Hepatocyte (in vitro differentiated cells): ENCODE measurements around the gene ZNF385B. TPM values are rescaled to one million over a fixed set of nuclear protein-coding genes. Genes with fewer than 3 reads are reported as not detected.

ENCODE experiments used
- DNase-seq: peaks from one replicate; pipeline ENCODE4 v3.0.0-alpha.2; 2016; ENCODE audit warnings: low spot score
- H2AFZ ChIP-seq: fragments of 200-600 bp; sonication (generic); 2 replicates; pipeline ENCODE4 v1.6.0; 2016; ENCODE audit warnings: antibody characterized with exemption, mild to moderate bottlenecking
- H3K27ac ChIP-seq: fragments of 200-600 bp; sonication (generic); 2 replicates; pipeline ENCODE4 v1.5.1; 2016; ENCODE audit warnings: mild to moderate bottlenecking
- H3K27me3 ChIP-seq: fragments of 200-600 bp; sonication (generic); 2 replicates; pipeline ENCODE4 v1.6.1; 2016
- H3K36me3 ChIP-seq: fragments of 200-600 bp; sonication (generic); replicated peaks from 2 replicates; pipeline ENCODE4 v1.5.1; 2016; ENCODE audit warnings: low read depth; ENCODE audit not compliant: insufficient read depth
- H3K4me1 ChIP-seq: fragments of 200-600 bp; sonication (generic); 2 replicates; pipeline ENCODE4 v1.5.1; 2016; ENCODE audit warnings: mild to moderate bottlenecking, moderate library complexity; ENCODE audit not compliant: insufficient read depth
- H3K4me2 ChIP-seq: fragments of 200-600 bp; sonication (generic); 2 replicates; pipeline ENCODE4 v1.6.0; 2016
- H3K4me3 ChIP-seq: fragments of 200-600 bp; sonication (generic); 2 replicates; pipeline ENCODE4 v1.5.1; 2016; ENCODE audit warnings: mild to moderate bottlenecking
- H3K79me2 ChIP-seq: fragments of 200-600 bp; sonication (generic); 2 replicates; pipeline ENCODE4 v1.6.0; 2017; ENCODE audit warnings: mild to moderate bottlenecking
- H3K9me2 ChIP-seq: fragments of 200-600 bp; sonication (generic); replicated peaks from 2 replicates; pipeline ENCODE4 v1.6.0; 2017; ENCODE audit warnings: mild to moderate bottlenecking; ENCODE audit not compliant: insufficient read depth
- H3K9me3 ChIP-seq: fragments of 200-600 bp; sonication (generic); 2 replicates; pipeline ENCODE4 v1.5.1; 2016; ENCODE audit warnings: low read depth, mild to moderate bottlenecking
- H4K20me1 ChIP-seq: fragments of 200-600 bp; sonication (generic); 2 replicates; pipeline ENCODE4 v1.6.0; 2016; ENCODE audit warnings: mild to moderate bottlenecking; ENCODE audit not compliant: insufficient read depth, poor library complexity, severe bottlenecking
- CTCF ChIP-seq: fragments of 200-600 bp; sonication (generic); IDR thresholded peaks from 2 replicates; pipeline ENCODE4 v1.5.1; 2016; ENCODE audit warnings: antibody characterized with exemption, mild to moderate bottlenecking; ENCODE audit not compliant: poor library complexity
- EZH2 ChIP-seq: fragments of 200-600 bp; sonication (generic); IDR thresholded peaks from 2 replicates; pipeline ENCODE4 v1.6.1; 2016; ENCODE audit warnings: antibody characterized with exemption, mild to moderate bottlenecking, borderline replicate concordance
- EZH2phosphoT487 ChIP-seq: fragments of 200-600 bp; sonication (generic); IDR thresholded peaks from one replicate; pipeline ENCODE4 v1.6.1; 2018; ENCODE audit warnings: antibody characterized with exemption, mild to moderate bottlenecking, low read depth, moderate library complexity; ENCODE audit not compliant: unreplicated experiment, severe bottlenecking
- WGBS: methylation state at CpG from one replicate; pipeline ENCODE4 v1.1.6; 2016; ENCODE audit warnings: low lambda C conversion rate; ENCODE audit errors: missing lambda C conversion rate; 5-methylcytosine and 5-hydroxymethylcytosine counted together
- polyA plus RNA-seq: library from polyadenylated mRNA; unstranded; fragments of >200 nt; fragmentation: Nextera tagmentation; extraction: Ambion mirVana; gene quantifications from 2 replicates; pipeline ENCODE4 v1.2.1, GENCODE V29; 2016
- total RNA-seq: library from RNA; depleted of rRNA; stranded (reverse); fragments of >200 nt; gene quantifications from 2 replicates; pipeline ENCODE4 v1.2.3, GENCODE V29; 2014

The ZNF385B gene
- total and polyA plus RNA-seq, 2 experiments from 2014 or later: 1.8 to 2.4 TPM

- Histone ChIP-seq H3K27ac (no peak overlapping the region), H4K20me1 (no peaks in the 10 kb centered on the region), H3K4me3 (no peak overlapping the region), H3K9me2 (no peaks in the 10 kb centered on the region), H3K36me3 (no peaks in the 10 kb centered on the region), H3K4me1 (no peaks in the 10 kb centered on the region), H3K4me2 (no peak overlapping the region), H3K9me3 (no peaks in the 10 kb centered on the region), H2AFZ (no peak overlapping the region), H3K79me2 (no peaks in the 10 kb centered on the region), H3K27me3 (no peaks in the 10 kb centered on the region)
- 97% methylated on average over 4 of the region's 4 CpGs for WGBS
- no peak for TF ChIP-seq CTCF
- TF ChIP-seq EZH2phosphoT487: no peak
- no peak for TF ChIP-seq EZH2
- no peak for DNase-seq
Observed at GRCh38 chr2:179602452-179602851, 259.0 kb downstream of the ZNF385B start.

GRCh38 chr2:179596018-179596417, 265.4 kb downstream of the ZNF385B start:
- H4K20me1 ChIP-seq: no peaks in the 10 kb centered on the region
- H3K9me3 ChIP-seq: no peaks in the 10 kb centered on the region
- DNase-seq: no peak
- H3K27me3 ChIP-seq: no peaks in the 10 kb centered on the region
- no peaks in the 10 kb centered on the region for H3K9me2 ChIP-seq
- no peak for TF ChIP-seq CTCF
- TF ChIP-seq EZH2: no peak
- no peak overlapping the region for H3K4me3 ChIP-seq
- no peaks in the 10 kb centered on the region for H3K4me1 ChIP-seq
- H3K36me3 ChIP-seq: no peaks in the 10 kb centered on the region
- H3K4me2 ChIP-seq: no peak overlapping the region
- no peak overlapping the region for H3K27ac ChIP-seq
- H3K79me2 ChIP-seq: no peaks in the 10 kb centered on the region
- WGBS: 76% methylated on average over 1 of the region's 1 CpG
- no peak overlapping the region for H2AFZ ChIP-seq

- H3K27me3 ChIP-seq: no peaks in the 10 kb centered on the region
- H4K20me1 ChIP-seq: no peaks in the 10 kb centered on the region
- DNase-seq: no peak
- no peaks in the 10 kb centered on the region for H3K9me3 ChIP-seq
- no peak for TF ChIP-seq CTCF
- no peak for TF ChIP-seq EZH2phosphoT487
- no peak for TF ChIP-seq EZH2
- no peak overlapping the region for H3K4me3 ChIP-seq
- no peaks in the 10 kb centered on the region for H3K4me1 ChIP-seq
- H3K36me3 ChIP-seq: no peaks in the 10 kb centered on the region
- no peak overlapping the region for H3K4me2 ChIP-seq
- H3K27ac ChIP-seq: no peak overlapping the region
- no peaks in the 10 kb centered on the region for H3K9me2 ChIP-seq
- no peak overlapping the region for H2AFZ ChIP-seq
- H3K79me2 ChIP-seq: no peaks in the 10 kb centered on the region
Observed at GRCh38 chr2:179595284-179595683, 266.1 kb downstream of the ZNF385B start.
